Liver (tissue), 9 donors: ENCODE measurements around the gene NECAB2. TPM values are rescaled to one million over a fixed set of nuclear protein-coding genes. Genes with fewer than 3 reads are reported as not detected.

ENCODE experiments used
- DNase-seq: peaks from one replicate; pipeline ENCODE4 v3.0.0-alpha.2; 2017; ENCODE audit warnings: low spot score
- H3K27ac ChIP-seq, 2 donors: one replicate each; pipeline ENCODE4 v1.7.0; 2013; ENCODE audit warnings: inconsistent platforms in 2 of 2, low read length in 2 of 2, control low read depth in 1 of 2, low read depth in 1 of 2, mild to moderate bottlenecking in 1 of 2
- H3K27me3 ChIP-seq, 4 donors: one replicate each; pipeline versions ENCODE4 v1.6.1 to v1.7.0; 2013; ENCODE audit warnings: low read length in 3 of 4, inconsistent platforms in 1 of 4, mild to moderate bottlenecking in 1 of 4, moderate library complexity in 1 of 4; ENCODE audit not compliant: control insufficient read depth in 4 of 4, insufficient read depth in 4 of 4
- H3K36me3 ChIP-seq, 4 donors: one replicate each; pipeline versions ENCODE4 v1.6.1 to v1.7.0; 2013; ENCODE audit warnings: low read length in 3 of 4, mild to moderate bottlenecking in 3 of 4, low read depth in 1 of 4, moderate library complexity in 1 of 4; ENCODE audit not compliant: control insufficient read depth in 4 of 4, insufficient read depth in 3 of 4
- H3K4me1 ChIP-seq, 4 donors: one replicate each; pipeline versions ENCODE4 v1.6.1 to v1.7.0; 2013; ENCODE audit warnings: low read length in 3 of 4, mild to moderate bottlenecking in 3 of 4, moderate library complexity in 1 of 4; ENCODE audit not compliant: control insufficient read depth in 4 of 4, insufficient read depth in 4 of 4
- H3K4me3 ChIP-seq, 3 donors: one replicate each; pipeline versions ENCODE4 v1.6.1 to v1.7.0; 2013; ENCODE audit warnings: low read length in 3 of 3, control low read depth in 1 of 3, low read depth in 1 of 3, mild to moderate bottlenecking in 1 of 3
- H3K9ac ChIP-seq, 2 donors: one replicate each; pipeline ENCODE4 v1.7.0; 2013; ENCODE audit warnings: low read length in 2 of 2, mild to moderate bottlenecking in 2 of 2, moderate library complexity in 2 of 2, control low read depth in 1 of 2, low read depth in 1 of 2
- H3K9me3 ChIP-seq, 4 donors: one replicate each; pipeline versions ENCODE4 v1.6.1 to v1.7.0; 2013; ENCODE audit warnings: low read length in 3 of 4; ENCODE audit not compliant: control insufficient read depth in 4 of 4
- ATF3 ChIP-seq: IDR thresholded peaks from 2 replicates; pipeline ENCODE4 v1.6.1; 2016; ENCODE audit warnings: antibody characterized with exemption
- CTCF ChIP-seq: fragments of 150-350 bp; IDR thresholded peaks from 2 replicates; pipeline ENCODE4 v1.5.1; 2017; ENCODE audit warnings: improper control_type of control experiment, low read depth, low read length; ENCODE audit not compliant: missing input control
- EGR1 ChIP-seq, 2 donors: IDR thresholded peaks; 2 replicates each; pipeline ENCODE4 v1.6.1; 2016 to 2018; ENCODE audit warnings: antibody characterized with exemption in 2 of 2, low read depth in 2 of 2
- FOXA1 ChIP-seq: IDR thresholded peaks from 2 replicates; pipeline ENCODE4 v1.6.1; 2016; ENCODE audit warnings: antibody characterized with exemption
- FOXA2 ChIP-seq: IDR thresholded peaks from 2 replicates; pipeline ENCODE4 v1.6.1; 2016; ENCODE audit warnings: antibody characterized with exemption
- GABPA ChIP-seq, 2 donors: IDR thresholded peaks in 1 of 2; conservative IDR thresholded peaks in 1 of 2; 2 replicates each; pipeline ENCODE4 v1.6.1; 2016; ENCODE audit warnings: antibody characterized with exemption in 2 of 2, mild to moderate bottlenecking in 1 of 2, moderate library complexity in 1 of 2
- HNF4A ChIP-seq, 2 donors: conservative IDR thresholded peaks; 2 replicates each; pipeline ENCODE4 v1.6.1; 2016; ENCODE audit warnings: antibody characterized with exemption in 2 of 2, mild to moderate bottlenecking in 2 of 2
- HNF4G ChIP-seq: IDR thresholded peaks from 2 replicates; pipeline ENCODE4 v1.6.1; 2016; ENCODE audit warnings: antibody characterized with exemption
- JUND ChIP-seq, 2 donors: IDR thresholded peaks; 2 replicates each; pipeline ENCODE4 v1.6.1; 2016; ENCODE audit warnings: antibody characterized with exemption in 2 of 2
- MAX ChIP-seq: IDR thresholded peaks from 2 replicates; pipeline ENCODE4 v1.6.1; 2016; ENCODE audit warnings: antibody characterized with exemption
- NR2F2 ChIP-seq: IDR thresholded peaks from 2 replicates; pipeline ENCODE4 v1.6.1; 2016; ENCODE audit warnings: antibody characterized with exemption
- RAD21 ChIP-seq, 2 donors: IDR thresholded peaks; 2 replicates each; pipeline ENCODE4 v1.6.1; 2016; ENCODE audit warnings: antibody characterized with exemption in 2 of 2, mild to moderate bottlenecking in 2 of 2
- REST ChIP-seq: IDR thresholded peaks from 2 replicates; pipeline ENCODE4 v1.6.1; 2016; ENCODE audit warnings: antibody characterized with exemption, mild to moderate bottlenecking
- RXRA ChIP-seq, 2 donors: IDR thresholded peaks; 2 replicates each; pipeline ENCODE4 v1.6.1; 2017 to 2018; ENCODE audit warnings: antibody characterized with exemption in 2 of 2, mild to moderate bottlenecking in 1 of 2
- SP1 ChIP-seq: IDR thresholded peaks from 2 replicates; pipeline ENCODE4 v1.6.1; 2018; ENCODE audit warnings: antibody characterized with exemption, mild to moderate bottlenecking
- TAF1 ChIP-seq: conservative IDR thresholded peaks from 2 replicates; pipeline ENCODE4 v1.6.1; 2016; ENCODE audit warnings: antibody characterized with exemption, mild to moderate bottlenecking
- YY1 ChIP-seq: IDR thresholded peaks from 2 replicates; pipeline ENCODE4 v1.6.1; 2016; ENCODE audit warnings: antibody characterized with exemption, mild to moderate bottlenecking
- ZBTB33 ChIP-seq: IDR thresholded peaks from 2 replicates; pipeline ENCODE4 v1.6.1; 2016; ENCODE audit warnings: antibody characterized with exemption
- WGBS: extraction: QIAGEN DNeasy Blood & Tissue Kit; methylation state at CpG from one replicate; pipeline ENCODE4 v1.1.7; 2013; 5-methylcytosine and 5-hydroxymethylcytosine counted together
- polyA plus RNA-seq, 2 donors: library from polyadenylated mRNA; stranded (reverse) in 1 of 2; unstranded in 1 of 2; fragments of 200-250 nt in 1 of 2; fragments of >200 nt in 1 of 2; fragmentation: Nextera tagmentation in 1 of 2; extraction: Ambion mirVana in 1 of 2; gene quantifications; one replicate each; pipeline versions ENCODE4 v1.2.1 to v1.2.3, GENCODE V29; 2013 to 2015
- total RNA-seq, 2 donors: library from RNA; depleted of rRNA; stranded (reverse); fragments of >200 nt; gene quantifications; one replicate each; pipeline ENCODE4 v1.2.3, GENCODE V29; 2014
- donor health status: healthy.
- donor health status: healthy.
- donor health status: healthy.
- donor health status: healthy.
- donor health status: healthy.

The NECAB2 gene
- total and polyA plus RNA-seq, 4 donors: 2.7 to 3.8 (median 2.9) TPM; not detected in 1

- peaks cover 1 to 33% (median 25%) of the 10 kb centered on the region in 4 donors for H3K4me1 ChIP-seq
- no peaks in the 10 kb centered on the region for H3K27me3 ChIP-seq
- H3K4me3 ChIP-seq: peak overlapping the region; percentile 80 to 91 (median 81)
- H3K36me3 ChIP-seq: peaks cover 8 to 23% (median 16%) of the 10 kb centered on the region in 4 donors
- DNase-seq: no peak
- no peak for TF ChIP-seq TAF1
- TF ChIP-seq NR2F2: no peak
- TF ChIP-seq HNF4G: peak; percentile 6
- TF ChIP-seq RXRA (IDR thresholded peaks at IDR 0.05): peak; percentile 10 to 26
- TF ChIP-seq FOXA1: no peak
- peak; percentile 67 for TF ChIP-seq JUND (IDR thresholded peaks at IDR 0.05)
- no peak for TF ChIP-seq ZBTB33
- TF ChIP-seq REST: peak; percentile 51
- TF ChIP-seq GABPA (IDR thresholded peaks at IDR 0.05 in 1 of 2, conservative IDR thresholded peaks at IDR 0.05 in 1 of 2): no peak
- TF ChIP-seq EGR1 (IDR thresholded peaks at IDR 0.05; ENCODE audit: low read depth in 2 of 2): no peak
- no peak for TF ChIP-seq MAX
- no peak for TF ChIP-seq CTCF
- TF ChIP-seq ATF3: no peak
- TF ChIP-seq SP1: no peak
- no peak for TF ChIP-seq YY1
- no peak for TF ChIP-seq RAD21 (IDR thresholded peaks at IDR 0.05)
- peak; percentile 53 to 60 for TF ChIP-seq HNF4A (conservative IDR thresholded peaks at IDR 0.05)
- TF ChIP-seq FOXA2: no peak
- H3K9ac ChIP-seq: peak overlapping the region; percentile 56 to 94
- H3K27ac ChIP-seq: peak overlapping the region; percentile 94 to 95
- 33% methylated on average over 9 of the region's 9 CpGs for WGBS
- H3K9me3 ChIP-seq: no peaks in the 10 kb centered on the region
Observed at GRCh38 chr16:83954577-83955016, 13.4 kb upstream of the NECAB2 start.
